A172 (cell line): ENCODE results near the gene C15orf61. TPM values are rescaled to one million over a fixed set of nuclear protein-coding genes. Genes with fewer than 3 reads are reported as not detected.
A peak's percentile ranks its signal among the peaks of the same experiment; 100 is the strongest.

ENCODE experiments used
- DNase-seq: peaks from one replicate; pipeline ENCODE4 v3.0.0-alpha.2; 2015; ENCODE audit warnings: low spot score
- total RNA-seq: library from RNA; depleted of rRNA; stranded (reverse); fragments of >200 nt; shearing (Covaris generic); gene quantifications from 2 replicates; pipeline ENCODE4 v1.2.3, GENCODE V29; 2014

Gene C15orf61
- total RNA-seq, 1 experiment from 2014 or later = 5.3 TPM

DNA sequence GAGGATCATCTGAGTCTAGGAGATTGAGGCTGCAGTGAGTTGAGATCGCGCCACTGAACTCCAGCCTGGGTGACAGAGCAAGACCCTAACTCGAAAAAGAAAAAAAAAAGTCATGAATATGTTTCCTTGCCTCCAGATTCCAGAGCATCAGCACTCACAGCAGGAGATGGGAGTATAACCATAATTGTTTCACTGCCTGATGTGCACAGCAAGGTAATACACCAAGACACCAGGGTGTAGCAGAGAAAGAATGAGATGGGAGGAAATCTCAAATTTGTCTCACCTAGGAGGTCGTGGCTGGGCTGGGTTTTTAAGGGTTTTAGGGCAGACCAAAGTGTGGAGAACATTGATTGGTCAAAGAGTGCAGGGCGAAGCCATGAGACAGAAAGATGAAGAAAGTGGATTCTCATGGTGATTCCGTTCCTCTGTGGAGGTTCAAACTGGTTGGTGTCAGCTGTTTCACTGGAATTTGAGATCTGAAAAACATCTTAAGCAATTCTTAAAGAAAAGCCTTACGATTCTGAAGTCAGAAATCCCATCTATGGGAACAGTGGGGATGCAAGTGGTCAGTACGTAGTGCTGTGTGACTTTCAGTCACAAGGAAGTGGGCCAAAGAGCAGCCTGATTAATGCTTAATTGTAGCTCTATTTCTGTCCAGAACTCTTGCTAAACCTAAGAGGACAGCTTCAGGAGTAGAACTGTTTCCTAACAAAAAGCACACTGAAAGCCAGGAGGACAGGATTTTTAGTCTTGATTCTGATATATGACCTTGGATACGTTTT, 7.8 kb upstream of the C15orf61 start:
- DNase-seq = no peak

- no peak for DNase-seq
Measured at GRCh38 chr15:67515090-67515489, 5.8 kb upstream of the C15orf61 start.

- DNase-seq = no peak
Measured at GRCh38 chr15:67515557-67515956, 5.4 kb upstream of the C15orf61 start.

DNA sequence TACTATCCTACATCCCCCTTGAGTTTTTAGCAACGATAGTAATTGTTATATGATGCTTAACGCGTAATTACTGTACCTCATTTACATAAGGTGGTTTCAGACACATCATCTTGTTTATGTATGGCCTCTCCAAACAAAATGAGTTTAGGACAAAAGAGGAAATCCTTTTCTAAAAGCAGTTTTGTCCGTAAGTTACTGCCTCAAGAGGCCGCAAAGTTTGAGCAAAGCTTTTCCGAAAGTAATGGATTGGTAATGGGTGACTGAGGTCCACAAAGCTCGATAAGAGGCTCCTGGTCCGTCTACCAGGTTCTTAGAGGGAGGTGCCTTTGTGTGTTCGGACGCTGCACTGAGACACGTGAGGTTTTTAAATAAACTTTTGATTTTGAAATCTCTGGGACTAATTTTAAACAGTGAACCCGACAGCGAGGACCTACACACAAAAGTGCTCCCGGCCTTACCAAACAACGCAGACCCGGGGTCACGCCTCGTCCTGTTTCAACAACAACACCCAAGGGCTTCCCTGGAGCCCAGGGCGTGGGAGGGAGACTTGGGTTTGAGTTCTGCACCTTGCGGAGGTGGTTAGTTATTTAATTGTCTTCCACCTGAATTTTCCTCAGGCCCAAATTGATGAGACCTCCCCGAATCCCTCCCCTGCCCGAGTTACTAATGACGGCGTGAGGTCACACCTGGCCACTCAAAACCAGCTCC, 456 bp upstream of the C15orf61 start:
- DNase-seq = no peak

DNA sequence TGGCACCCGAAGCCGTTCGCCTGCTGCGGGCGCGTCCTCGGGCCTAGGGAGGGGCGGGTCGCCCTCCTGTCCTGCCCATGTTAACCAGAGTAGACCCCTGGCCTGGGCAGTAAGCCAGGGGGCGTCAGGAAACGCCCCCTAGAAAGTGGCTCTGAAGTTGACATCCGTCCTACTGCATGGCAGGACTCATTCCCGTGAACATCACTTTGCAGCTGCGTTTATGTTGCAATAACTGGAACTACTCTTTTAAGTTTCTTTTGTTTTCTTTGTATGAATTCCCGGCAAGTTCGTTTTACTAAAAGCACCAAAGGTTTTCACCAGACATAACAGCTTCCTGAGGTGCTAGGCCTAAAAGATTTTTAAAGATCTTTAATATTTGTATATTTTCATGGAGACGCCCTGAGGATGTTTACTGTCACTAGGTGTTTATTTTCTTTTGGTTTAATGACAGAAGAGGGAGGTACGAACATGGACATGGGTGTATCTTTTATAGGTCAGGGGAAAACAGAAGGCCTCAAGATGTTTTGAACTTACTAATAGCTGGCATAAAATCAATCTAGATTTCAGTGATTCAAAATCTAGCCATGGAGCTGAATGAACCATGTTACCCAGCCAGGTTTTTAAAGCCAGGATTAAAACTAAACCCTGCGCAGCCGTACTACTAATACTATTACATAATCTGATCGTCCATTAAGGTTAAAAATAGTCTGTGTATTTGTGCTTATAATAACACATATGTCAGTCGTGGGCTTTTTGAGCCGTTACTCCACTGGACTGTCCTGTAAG, 1.0 kb downstream of the C15orf61 start:
- no peak for DNase-seq

- no peak for DNase-seq
Measured at GRCh38 chr15:67523330-67523729, 2.4 kb downstream of the C15orf61 start.

- no peak for DNase-seq
Measured at GRCh38 chr15:67524235-67524634, 3.3 kb downstream of the C15orf61 start.

GRCh38 chr15:67528513-67528912, 7.6 kb downstream of the C15orf61 start:
- no peak for DNase-seq

GRCh38 chr15:67531379-67531914, 10.5 kb downstream of the C15orf61 start:
- peak; percentile 25 for DNase-seq

DNA sequence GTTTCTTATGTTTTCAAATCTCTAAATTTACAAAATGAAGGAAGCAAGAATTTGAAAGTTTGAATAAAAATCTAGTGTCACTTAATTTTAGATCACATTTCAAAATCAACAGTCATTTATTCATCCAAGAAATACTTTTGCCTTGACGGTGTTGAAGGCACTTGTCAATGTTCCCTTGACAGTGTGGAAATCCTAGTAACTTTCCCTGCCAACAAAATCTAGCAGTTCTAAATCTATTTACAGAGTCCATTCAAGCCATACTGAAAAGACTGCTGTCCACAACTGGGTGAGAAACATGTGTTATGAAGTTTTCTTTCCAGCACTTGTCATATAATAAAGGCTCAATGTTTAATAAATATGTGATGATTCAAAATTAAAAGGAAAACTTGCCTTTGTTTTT, 12.9 kb downstream of the C15orf61 start:
- DNase-seq = no peak

- no peak for DNase-seq
Measured at GRCh38 chr15:67534360-67534759, 13.4 kb downstream of the C15orf61 start.

DNA sequence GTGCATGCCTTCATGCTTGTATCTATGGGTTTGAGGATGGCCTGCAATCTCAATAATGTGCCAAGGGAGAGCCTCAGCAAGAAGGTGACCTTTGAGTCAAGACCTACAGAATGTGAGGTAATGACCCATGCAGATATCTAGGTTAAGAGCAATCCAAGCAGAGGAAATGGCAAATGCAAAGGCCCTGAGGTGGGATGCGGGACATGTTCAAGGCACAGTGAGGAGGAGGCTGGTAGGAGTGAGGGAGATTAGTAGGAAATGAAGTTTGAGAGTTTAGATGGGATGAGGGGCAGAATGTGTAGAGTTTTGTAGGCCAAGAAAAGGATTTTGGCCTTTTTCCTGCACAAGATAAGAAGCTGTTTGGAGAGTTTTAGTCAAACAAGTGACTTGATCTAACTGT, 16.8 kb downstream of the C15orf61 start:
- no peak for DNase-seq

- peak; percentile 46 for DNase-seq
Measured at GRCh38 chr15:67542420-67543347, 21.8 kb downstream of the C15orf61 start, which contains the start of gene MAP2K5. Gene MAP2K5, plus strand, starts transcription at chr15:67542703. Its CDS starts 633 bp downstream, at chr15:67543336.

DNA sequence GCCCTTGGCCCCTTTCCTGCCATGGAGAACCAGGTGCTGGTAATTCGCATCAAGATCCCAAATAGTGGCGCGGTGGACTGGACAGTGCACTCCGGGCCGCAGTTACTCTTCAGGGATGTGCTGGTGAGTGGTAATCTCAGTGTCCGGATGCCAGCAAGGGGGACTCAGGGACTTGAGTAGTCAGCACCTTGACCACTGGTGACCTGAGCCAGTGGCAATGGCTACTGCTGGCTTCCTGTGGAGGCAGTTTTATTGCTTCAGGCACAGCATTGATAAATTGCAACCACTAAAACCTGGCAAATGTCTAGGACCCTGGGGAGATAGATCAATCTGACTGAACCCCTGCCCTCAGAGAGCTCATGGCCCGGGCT, 22.4 kb downstream of the C15orf61 start:
- peak; percentile 19 for DNase-seq

DNA sequence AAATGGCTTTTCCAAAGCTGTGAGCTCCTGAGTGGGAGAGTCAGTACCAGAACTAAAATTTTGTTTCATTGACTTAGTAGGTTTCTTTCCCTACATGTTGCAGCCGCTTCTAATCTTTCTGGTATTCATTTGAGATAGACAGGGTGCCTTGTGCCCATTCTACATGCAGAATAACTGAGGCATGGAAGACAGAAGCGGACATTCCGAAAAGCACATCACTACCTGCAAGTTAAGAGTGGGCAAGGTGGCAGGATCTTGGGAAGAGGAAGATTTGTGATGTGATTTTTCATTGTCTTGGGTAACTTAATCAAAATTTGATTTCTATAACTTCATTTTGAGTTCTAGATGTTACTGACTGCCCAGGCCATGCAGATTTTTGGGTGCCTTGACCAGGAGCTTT, 23.5 kb downstream of the C15orf61 start:
- no peak for DNase-seq

- no peak for DNase-seq
Measured at GRCh38 chr15:67545864-67546263, 24.9 kb downstream of the C15orf61 start.

GRCh38 chr15:67547064-67547463, 26.1 kb downstream of the C15orf61 start:
- DNase-seq = no peak

- no peak for DNase-seq
Measured at GRCh38 chr15:67547836-67548235, 26.9 kb downstream of the C15orf61 start.

GRCh38 chr15:67548236-67548852, 27.4 kb downstream of the C15orf61 start:
- DNase-seq = peak; percentile 19

DNA sequence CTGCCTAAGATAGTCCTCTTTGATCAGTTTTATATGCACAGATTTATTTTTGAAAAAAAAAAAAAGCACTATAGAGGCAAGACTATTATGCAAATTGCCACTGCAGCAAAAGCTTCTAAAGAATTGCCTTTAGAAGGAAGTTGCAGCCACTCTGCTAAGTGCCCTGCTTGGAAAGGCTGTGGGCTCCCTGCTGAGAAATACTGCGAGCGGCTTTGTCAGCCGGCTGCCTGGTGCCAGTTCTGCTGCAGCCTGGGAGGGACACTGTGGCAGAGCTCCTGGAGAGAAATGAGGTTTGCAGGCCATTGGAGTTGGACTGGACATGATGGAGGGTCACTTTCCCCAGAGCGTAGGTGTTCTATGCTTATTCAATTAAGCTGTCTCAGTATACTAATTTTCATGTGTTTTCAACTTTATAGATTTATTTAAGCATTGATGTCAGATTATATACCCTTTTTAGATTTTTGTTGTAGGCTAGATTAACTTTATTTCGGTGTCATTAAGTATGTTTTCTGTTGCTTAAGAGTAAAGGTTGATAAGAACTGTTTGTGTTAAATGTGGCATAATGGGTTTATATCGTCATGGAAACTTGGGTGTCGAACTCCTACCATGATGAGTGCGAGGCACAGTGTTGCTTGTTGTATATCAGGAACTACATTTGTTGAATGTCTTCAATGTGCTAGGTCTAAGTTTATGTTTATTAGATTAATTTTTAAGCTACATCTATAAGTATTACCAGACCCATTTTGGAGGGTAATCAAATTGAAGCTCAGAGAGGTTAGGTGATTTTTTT, 28.1 kb downstream of the C15orf61 start:
- peak; percentile 56 for DNase-seq
